Endometrial microvascular endothelial cells (primary cell): Measurements from ENCODE around the gene NTMT1. TPM values are rescaled to one million over a fixed set of nuclear protein-coding genes. Genes with fewer than 3 reads are reported as not detected.
"Not testable (repeated sequence)": the region's sequence is repeated elsewhere in the genome, so short reads cannot be mapped to it uniquely, and the experiment has no call there.

Experiments used
- in situ Hi-C: cut with HindIII; loops from 2 replicates; pipeline ENCODE4 v1.10.0; 2017; ENCODE audit warnings: low sequenced_read_pairs, low pct_unique_long_range_greater_than_20kb; ENCODE audit errors: inconsistent ontology term
- total RNA-seq: library from RNA; depleted of rRNA; stranded (reverse); fragments of >200 nt; gene quantifications from one replicate; pipeline ENCODE4 v1.2.3, GENCODE V29; 2015; ENCODE audit errors: inconsistent ontology term

The NTMT1 gene
- total RNA-seq, 1 donor from 2014 or later: 64.0 TPM

DNA sequence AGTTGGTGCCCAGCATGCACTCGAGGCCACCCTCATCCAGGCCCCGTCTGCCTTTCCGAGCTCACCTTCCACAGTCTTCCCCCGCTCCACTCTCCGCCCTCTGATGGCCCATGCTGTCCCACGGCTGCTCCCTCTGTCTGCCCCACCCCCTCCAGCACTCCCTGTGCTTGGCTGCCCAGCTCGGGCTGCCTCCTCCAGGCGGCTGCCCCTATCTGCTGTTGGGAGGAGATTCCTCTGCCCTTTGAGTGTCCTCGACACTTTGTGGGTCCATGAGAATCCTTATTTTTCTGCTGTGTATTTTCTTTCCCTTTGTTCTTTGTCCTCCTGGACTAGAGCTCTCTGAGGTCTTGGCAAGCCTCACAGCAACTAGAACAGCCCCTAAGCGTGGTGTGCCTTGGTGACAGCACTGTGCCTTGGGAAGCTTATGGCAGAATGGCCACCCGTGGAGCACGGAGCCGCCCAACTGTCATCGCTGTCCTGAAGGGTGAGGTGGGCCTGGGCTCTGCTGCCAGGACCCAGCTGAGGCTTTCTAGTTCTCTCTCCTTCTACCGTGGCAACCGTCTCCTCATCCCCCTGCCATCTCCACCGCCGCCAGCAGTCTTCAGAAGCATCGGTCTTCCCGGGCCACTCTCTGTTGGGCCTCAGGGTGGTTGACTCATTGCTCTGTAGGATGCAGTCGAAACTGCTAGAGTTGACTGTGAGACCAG is 5.2 kb downstream of the NTMT1 start:
- in situ Hi-C loops: no loop called here

DNA sequence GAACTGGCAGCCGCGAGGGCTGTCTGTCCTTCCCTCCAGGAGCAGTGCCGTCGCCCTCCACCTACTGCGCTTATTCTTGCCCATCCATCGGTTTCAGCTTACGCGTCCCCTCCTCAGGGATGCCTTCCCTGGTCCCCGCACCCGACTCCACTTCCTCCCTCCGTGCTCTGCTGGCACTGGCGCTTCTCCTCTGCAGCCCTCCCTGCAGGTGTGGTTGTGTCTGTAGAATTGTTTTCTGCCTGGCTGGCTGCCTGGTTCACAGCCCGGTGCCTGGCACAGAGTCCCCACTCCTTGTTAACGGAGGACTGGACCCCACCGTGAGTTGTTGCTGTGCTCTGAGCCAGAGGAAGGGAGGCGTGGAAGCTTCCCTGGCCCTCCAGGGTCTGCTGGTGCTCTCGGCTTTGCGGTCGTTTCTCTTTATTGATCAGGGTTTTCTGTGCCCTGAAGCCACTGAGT is 5.7 kb downstream of the NTMT1 start:
- in situ Hi-C loops: no loop called here

DNA sequence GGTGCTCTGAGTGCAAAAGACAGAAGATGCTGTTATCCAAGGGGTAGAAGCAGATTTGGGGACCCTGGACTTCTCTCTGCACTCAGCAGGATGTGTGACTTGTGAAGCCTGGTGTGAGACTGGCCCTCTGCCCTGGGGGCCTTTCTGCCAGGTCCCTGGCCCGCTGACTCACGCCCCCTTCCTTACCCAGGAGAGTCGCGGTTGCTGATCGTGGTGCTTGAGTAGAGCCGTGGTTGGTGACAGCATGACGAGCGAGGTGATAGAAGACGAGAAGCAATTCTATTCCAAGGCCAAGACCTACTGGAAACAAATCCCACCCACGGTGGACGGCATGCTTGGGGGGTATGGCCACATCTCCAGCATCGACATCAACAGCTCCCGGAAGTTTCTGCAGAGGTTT is 6.5 kb downstream of the NTMT1 start:
- in situ Hi-C loops: no loop called here

DNA sequence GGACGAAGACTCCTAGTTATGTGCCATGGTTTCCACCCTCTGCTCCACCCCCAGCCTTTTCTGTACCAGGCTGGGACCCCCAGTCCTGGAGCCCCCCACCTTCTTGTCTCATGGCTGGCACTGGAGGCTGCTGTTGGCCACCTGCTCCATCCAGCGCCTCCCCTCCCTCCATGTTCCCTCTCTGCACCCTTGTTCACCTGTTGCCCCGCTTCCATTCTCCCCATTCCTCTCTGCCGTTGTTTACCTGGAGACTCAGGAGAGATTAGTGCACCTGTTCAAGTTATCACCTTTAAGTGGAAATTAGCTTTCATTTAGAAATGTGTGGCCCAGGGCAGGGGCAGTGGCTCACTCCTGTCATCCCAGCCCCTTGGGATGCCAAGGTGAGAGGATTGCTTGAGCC is 7.2 kb downstream of the NTMT1 start:
- in situ Hi-C loops: no loop called here

DNA sequence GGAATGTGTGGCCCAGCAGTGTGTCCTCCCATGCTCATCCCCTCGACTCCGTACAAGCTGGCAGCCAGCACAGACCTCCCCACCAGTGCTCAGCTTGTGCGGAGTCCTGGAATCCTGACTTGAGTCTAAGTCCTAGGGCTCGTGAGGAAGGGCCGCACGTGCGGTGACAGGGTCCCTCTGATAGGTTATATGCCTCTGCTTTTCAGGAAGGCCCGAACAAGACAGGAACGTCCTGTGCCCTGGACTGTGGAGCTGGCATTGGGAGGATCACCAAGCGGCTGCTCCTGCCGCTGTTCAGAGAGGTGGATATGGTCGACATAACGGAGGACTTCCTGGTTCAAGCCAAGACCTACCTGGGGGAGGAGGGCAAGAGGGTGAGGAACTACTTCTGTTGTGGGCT is 7.9 kb downstream of the NTMT1 start:
- in situ Hi-C loops: no loop called here

DNA sequence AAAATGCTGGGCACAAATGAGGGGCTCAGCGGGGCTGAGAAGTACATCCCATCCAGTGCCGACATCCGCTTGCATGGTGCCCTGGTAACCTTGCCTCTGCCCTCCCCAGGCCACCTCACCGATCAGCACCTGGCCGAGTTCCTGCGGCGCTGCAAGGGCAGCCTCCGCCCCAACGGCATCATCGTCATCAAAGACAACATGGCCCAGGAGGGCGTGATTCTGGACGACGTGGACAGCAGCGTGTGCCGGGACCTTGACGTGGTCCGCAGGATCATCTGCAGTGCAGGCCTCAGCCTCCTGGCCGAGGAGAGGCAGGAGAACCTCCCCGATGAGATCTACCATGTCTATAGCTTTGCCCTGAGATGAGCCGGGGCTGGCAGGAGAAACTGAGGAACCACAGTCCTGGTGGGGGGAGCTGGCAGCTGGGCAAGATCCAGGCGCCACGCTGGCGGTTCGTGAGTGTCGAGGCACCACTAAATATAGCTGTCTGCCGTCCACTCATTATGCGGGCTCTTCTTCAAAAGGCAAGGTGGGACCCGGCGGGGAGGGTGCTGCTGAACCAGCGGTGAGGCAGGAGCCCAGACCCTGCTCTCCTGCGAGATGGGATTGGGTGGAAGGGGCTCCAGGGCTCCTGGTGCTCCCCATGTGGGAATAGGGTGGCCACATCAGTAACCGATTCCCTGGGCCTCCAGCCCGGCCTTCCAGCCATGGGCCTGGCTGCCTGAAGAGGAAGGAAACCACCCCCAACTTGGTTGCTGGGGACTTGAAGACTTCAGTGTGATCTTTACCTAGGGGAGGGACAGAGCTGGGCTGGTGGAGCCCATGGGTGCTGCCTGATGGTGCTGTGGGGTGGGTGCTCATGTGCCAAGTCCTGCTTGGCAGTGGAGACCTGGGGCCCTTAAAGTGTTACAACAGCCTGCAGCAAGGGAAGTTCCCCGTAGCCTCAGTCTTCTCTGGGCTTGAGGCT is 9.4 kb downstream of the NTMT1 start:
- in situ Hi-C loops: no loop called here

DNA sequence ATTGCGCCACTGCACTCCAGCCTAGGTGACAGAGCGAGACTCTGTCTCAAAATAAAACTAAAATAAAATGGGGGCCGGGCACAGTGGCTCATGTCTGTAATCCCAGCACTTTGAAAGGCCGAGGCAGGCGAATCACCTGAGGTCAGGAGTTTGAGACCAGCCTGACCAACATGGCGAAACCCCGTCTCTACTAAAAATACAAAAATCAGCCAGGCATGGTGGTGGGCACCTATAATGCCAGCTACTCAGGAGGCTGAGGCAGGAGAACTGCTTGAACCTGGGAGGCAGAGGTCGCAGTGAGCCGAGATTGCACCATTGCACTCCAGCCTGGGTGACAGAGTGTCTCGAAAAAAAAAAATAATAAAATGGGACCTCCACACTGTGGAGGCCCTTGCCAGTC is 10.4 kb downstream of the NTMT1 start:
- in situ Hi-C loops: not testable (repeated sequence)

DNA sequence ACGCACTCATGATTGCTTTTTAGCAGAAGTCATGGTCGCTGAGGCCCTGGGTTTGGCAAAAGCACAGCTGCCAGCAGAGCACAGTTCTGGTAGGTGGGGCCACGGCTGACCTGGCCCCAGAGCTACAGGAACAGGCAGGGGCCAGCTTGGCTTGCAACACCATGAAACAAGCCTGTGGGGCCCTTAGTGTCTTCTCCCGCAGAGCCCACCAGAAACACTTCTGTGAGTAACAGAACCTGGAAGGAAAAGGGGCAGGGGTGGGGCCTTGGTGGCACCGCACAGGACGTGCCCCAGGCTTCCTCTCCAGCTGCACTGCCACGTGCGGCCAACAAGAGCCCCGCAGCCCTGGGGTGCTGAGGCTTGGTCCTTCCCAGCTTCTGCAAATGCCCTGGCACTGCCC is 11.1 kb downstream of the NTMT1 start:
- in situ Hi-C loops: no loop called here

DNA sequence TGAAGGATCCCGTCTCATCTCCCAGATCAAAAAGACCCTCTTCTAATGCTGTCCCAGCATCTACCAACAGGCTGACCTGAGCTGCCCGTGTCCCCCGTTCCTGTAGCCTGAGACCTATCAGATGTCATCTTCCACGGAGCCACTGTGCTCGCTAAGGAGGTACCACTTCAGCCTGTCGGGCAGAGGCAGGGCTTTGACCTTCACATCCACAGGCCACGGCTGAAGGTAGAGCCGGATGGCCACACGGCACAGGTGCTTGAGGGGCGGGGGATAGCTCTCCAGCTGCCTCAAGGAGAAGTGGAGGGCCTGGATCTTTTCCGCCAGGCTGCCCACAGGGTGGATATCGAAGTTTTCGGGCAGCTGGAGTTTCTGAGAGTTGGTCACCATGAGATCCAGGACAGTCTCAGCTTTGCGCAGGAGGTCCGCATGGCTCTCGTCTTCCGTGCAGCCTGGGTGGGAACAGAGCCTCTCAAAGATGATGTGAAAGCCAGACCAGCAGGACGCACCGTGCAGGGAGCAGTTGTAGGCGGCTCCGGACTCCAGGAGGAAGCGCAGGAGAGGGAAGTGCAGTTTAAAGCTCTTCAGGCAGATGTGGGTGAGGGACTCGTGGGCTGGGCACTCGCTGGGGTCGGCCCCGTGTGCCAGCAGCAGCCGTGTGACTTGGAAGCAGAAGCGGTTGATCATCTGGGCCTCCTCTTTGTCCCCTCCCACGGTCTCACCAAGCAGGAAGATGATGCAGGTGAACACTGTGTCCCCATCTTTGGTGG is 11.9 kb downstream of the NTMT1 start:
- in situ Hi-C loops: no loop called here

DNA sequence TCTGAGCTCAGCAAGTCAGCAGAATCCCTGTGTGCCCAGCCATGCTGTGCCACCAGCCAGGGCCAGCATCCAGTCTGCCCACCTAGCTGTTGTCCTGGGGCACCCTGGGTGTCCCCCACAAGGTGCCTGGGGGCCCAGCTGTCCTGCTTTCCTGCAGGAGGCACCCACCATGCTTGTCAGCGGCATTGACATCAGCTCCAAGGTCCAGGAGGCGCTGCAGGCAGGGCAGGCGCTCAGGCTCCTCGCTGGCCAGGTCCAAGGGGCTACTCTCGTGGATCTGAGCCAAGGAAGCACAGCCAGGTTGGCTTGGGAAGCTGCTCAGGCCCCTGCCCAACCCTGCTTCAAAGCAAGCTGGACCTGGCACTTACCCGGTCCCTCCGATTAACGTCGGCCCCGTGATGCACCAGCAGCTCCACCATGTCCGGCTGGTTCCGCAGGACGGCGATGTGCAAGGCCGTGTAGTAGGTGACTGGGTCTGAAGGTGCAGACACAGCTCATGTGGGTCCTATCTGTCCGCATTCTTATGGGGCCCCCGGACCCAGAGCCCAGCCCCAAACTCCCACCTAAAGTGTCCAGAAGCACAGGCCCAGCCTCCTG is 13.2 kb downstream of the NTMT1 start:
- in situ Hi-C loops: no loop called here

DNA sequence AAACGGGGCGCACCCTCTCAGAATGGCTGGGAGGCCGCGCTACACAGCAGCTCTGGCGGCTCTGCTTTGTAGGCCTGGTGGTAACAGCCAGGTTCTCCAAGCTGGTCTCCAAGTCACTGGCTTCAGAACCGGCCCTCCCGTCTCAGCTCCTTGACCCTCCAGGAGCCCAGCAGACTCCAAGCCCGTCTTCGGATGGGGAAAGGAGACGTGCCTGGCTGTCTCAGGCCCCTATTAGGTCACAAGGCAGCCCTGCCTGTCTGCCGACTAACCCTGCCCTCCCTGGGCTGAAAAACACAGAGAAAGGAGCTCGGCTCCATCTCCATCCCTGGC is 13.8 kb downstream of the NTMT1 start:
- in situ Hi-C loops: no loop called here

DNA sequence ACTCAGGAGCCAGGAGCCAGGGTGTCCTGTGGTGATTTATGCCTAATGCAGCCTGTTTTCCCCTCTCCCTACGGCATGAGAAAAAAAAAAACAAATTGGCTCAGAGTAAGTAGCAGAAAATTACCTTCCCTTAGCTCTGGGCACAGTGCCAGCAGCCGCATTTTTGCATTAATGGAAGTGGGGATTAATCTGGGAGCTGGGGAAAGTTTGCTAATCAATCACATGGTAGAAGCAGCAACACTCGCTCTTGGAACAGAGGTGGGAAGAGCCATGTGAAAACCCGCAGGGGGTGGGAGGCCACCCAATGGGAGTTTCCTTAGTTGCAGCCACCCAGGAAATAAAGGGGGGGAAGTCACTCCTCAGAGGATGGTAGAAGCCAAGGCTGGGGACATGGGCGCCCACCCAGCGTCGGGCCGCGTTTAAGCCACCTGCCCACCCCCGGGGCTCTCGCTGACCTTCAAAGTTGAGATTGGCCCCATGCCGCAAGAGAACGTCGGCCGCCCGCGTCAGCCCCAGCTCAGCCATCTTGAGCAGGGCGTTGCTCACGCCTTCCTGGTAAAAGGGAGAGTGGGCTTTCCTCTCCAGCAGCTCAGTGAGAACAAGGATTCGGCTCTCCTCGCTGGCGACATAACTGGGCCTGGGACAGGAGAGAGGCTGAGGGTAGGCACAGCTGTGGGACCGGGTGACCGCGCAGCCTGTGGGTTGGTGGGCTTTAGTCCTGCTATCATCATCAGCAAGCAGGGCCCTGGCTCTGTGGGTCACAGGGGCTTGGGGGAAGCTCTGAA is 14.3 kb downstream of the NTMT1 start:
- in situ Hi-C loops: no loop called here

DNA sequence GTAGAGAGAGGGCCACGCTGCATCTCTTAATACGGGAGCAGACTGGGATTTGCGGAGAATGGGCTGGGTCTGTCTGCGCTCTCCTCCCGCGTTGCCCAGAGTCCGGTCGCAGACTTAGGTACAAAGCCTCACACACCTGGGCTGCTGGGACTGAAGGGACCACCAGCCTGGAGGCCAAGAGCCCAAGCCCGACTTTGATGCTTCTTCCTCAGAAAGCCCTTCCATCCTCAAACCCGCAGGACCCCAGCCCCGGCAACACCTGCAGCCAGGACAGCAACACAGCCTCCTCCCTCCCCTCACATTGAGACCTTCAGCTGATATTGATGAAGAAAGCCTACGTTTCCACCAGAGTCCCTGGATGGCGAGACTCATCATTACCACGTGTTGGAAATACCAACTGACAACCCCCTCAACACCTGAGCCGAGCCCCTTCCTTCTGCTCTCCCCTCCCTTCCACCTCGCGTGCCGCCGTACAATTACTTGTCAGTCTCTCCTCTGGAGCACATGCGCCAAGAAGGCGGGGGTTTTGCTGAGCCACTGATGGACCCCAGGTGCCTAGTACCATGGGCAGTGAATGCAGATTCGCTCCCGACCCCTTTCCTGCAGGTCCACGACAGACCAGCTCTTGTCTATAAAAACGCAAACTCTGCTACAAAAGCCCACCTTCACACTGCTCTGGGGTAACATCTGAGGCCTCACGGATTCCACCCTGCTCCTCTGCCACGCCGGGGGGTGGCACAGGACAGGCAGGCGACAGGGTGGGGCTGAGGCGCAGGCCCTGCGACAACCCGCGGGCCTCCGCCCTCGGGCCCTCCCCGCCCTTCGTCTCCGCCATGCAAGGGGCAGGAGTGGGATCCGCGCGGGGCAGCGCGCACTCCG is 15.1 kb downstream of the NTMT1 start:
- in situ Hi-C loops: no loop called here

DNA sequence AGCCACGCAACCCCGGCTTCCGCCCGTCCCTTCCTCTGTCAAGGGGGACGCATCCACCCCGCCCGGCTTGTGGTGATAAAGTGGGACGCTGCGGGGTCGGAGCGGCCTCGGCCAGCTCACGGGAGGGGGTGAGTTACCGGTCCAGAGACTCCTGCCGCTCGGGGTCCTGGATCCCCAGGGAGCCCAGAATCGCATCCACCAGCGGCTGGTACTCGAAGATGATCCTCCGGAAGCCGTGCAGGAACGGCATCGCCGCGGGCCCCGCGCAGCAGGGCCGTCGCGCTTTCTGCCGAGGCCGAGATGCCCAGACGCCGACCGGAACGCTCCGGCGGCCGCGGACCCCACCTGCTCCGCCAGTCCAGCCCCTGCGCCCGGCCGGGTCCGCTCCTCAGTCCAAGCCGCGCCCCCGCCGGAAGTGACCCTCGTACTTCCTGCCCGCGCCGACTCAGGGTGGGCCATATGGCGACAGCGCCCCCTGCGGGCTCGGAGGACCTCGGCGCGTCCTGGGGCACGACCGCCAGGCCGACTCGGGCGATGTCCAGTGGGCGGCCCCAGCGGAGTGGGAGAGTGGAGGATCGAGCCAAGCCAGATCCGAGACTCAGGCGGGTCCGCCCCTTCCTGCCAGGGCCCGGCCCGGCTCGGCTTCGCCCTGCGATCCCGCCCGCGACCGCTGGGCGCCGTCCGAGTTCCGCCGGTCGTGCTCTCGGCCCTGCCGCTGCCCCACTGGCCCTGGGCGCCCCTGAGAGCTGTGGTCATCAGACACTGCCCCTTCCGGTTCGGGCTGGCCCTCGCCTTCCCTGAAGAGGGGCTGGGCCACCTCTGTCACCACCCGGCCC is 16.0 kb downstream of the NTMT1 start, which contains the start of gene ASB6:
Gene ASB6 (minus strand): TSS at position 402 of the 836 bp plus-strand sequence. CDS start 152 bp downstream, at position 250.
- in situ Hi-C loops: no loop called here

DNA sequence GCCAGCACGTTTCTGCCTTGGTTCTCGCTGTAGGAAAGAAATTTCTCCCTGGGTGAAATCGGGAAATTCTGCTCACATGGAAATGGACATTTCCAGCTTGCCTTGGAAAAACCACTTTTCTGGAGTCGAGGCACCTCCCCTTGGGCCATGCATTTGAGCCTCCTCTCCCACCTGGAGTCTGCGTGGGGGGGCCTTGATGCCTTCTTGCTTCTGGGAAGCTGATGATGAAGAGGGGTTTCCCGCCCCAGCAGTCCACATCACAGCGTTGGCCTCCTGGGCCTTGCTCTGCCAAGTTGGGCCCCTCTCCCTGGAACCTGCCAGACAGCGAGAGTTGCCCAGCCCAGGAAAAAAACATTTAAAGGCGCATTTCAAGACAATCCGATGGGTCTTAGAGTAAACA is 17.7 kb downstream of the NTMT1 start:
- in situ Hi-C loops: no loop called here

DNA sequence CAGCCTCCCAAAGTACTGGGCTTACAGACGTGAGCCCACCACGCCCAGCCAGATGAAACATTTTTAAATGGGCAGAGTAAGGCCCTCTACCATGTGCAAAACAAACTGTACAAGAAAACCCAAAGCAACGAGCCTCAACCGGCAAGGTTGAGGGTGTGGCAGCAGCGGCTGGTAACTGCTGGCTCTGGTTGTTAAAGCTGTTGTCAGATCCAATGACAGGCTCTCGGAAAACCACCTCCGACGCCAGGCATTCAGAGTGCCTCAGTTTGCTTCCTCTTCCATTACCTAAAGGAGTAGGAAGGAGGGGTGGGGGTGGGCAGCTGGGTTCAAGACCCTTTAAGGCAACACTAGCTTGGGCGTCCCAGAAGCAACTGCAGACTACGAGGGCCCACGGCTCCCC is 18.4 kb downstream of the NTMT1 start:
- in situ Hi-C loops: no loop called here

DNA sequence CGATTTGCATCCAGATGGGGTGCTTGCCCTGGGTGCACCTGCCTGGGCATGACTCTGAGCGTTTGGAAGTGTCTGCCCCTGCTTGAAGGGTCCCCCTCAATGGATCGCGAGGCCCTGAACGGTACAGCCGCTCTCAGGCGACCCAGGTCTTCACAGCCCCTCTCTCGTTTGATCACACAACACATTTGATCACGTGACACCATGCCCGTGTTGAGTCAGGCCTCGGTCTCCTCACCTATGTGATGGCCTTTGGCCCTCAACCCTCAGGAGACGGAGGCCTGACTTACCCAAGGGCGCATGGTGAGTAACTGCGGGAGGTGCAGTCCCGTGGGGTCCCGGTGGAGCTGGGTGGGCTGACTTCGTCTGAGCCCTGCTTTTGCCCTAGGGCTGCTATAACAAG is 18.9 kb downstream of the NTMT1 start:
- in situ Hi-C loops: no loop called here
